GM20431 (cell line): Measurements from ENCODE around the gene PNLIPRP2.

Experiments used
- in situ Hi-C: fragments of 300-500 bp; cut with MseI, MboI; formaldehyde crosslinking; loops from one replicate; pipeline ENCODE4 v1.15.0; 2020; ENCODE audit warnings: low sequenced_read_pairs; ENCODE audit not compliant: unreplicated experiment

PNLIPRP2 gene

GRCh38 chr10:116648903-116649302, 28.1 kb downstream of the PNLIPRP2 start:
- in situ Hi-C loops: no loop called here

GRCh38 chr10:116653885-116654284, 33.1 kb downstream of the PNLIPRP2 start:
- in situ Hi-C loops: no loop called here

DNA sequence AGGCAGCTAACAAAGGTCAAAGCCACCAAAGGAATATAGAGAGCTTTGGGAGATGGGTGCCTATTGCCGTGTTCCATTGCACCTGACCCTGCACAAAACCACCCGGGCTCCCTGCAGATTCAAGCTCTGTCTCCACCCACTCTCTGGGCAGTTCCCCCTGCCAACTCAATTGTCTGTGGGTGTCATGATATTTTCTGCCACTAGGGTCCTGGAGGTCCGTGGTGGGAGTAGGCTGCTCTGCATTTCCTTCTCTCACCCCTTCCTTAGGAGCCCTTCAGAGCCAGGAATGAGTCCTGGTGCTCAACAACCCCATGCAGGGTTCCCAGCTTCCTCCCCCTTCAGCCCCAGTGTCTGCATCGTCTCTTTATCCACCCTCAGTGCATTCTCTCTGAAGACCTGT, 34.1 kb downstream of the PNLIPRP2 start:
- in situ Hi-C loops: no loop called here

DNA sequence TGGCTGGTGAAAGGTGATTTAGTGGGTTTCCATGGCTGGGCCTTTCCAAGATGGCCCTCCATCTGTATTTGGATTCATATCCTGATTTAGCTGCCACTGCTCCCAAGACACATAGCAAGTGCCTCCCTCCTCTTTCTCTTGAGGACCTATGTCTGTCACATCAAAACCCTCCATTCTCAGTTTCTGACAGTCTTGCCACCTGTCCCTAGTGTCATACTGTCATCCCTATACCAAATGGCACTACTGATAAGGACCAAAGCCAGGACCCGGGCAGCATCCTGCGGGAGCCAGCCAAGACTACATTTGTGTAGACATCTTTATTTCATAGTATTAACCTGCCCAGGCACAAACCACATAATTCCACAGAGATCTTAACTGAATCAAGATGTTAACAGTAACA, 34.8 kb downstream of the PNLIPRP2 start:
- in situ Hi-C loops: no loop called here

DNA sequence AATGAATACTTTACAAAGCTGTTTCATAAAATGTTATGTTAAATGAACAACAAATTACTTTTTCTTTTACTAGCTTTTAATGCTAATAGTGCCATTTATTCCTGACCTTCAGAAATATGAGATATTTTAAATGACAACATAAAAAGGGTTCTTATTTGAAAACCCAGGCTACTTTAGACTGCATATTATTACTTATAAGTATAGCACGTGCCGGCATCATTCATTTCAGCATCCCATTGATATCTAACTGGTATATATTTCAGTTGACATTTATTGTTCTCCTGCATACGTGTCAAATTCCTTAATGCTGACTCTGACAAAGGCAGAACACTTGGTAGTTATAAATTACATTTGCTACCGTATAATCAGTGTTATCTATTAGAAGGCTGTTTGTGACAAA, 35.3 kb downstream of the PNLIPRP2 start:
- in situ Hi-C loops: no loop called here

- in situ Hi-C loops: no loop called here
These were observed 37.3 kb downstream of the PNLIPRP2 start for GRCh38 chr10:116657863-116658551.

GRCh38 chr10:116659049-116659670, 38.4 kb downstream of the PNLIPRP2 start:
- in situ Hi-C loops: no loop called here

DNA sequence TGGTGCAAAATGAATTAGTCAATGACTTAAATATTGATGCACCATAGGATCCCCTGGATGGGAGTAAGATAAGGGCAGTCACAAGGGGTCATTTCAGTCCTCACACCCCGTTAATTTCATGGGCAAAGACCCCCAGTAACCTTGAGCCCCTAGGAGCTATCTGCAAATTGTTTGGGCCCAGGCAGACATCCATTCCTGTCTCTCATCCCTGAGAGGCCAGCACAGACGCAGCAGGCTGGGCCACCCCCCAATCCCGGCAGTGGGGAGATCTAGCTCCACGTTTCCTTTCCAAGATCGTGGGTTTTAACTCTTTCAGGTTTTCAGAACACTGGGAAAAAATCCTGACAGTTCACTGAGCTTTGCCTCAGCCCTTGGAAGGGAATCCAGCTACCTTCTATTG, 40.1 kb downstream of the PNLIPRP2 start:
- in situ Hi-C loops: no loop called here

DNA sequence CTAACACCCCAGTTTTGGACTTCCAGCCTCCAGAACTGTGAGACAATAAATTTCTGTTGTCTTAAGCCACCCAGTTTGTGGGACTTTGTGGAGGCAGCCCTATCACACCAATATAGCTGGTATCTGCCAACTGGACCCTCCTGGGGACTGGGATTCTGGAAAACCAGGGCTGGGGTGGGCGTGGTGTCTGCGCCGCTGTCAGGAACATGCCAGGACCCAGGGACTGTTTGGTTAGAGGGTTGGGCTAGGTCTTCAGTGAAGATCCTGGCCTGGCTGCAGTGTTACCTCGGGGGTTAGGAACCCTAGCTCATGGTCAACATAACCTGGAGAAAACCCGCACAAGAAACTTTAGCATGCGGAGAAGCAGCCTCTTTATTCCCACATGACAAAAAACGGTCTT, 42.6 kb downstream of the PNLIPRP2 start:
- in situ Hi-C loops: no loop called here

DNA sequence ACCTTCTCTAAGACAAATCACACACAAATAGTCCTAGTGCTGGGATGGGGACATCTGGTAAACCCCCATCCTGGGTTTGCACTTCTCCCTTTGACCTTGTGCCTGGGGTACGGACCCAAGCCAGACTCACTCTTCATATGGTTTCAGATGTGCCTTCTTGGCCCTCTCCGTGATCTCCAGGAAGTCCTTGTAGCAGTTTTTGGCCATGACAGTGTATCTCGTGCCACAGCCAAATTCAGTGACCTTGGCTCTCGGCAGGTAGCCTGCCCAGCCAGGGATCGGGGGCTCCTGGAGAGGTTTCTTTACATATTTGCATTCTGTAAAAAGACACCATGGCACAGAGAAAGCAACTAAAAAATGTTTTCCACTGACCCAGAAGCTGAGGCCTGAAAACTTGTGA, 43.9 kb downstream of the PNLIPRP2 start:
- in situ Hi-C loops: no loop called here

GRCh38 chr10:116665541-116666125, 44.9 kb downstream of the PNLIPRP2 start:
- in situ Hi-C loops: no loop called here

GRCh38 chr10:116667484-116667883, 46.7 kb downstream of the PNLIPRP2 start:
- in situ Hi-C loops: no loop called here

- in situ Hi-C loops: no loop called here
These were observed 47.3 kb downstream of the PNLIPRP2 start for GRCh38 chr10:116668018-116668417.

GRCh38 chr10:116668446-116668845, 47.7 kb downstream of the PNLIPRP2 start:
- in situ Hi-C loops: no loop called here

- in situ Hi-C loops: no loop called here
These were observed 48.3 kb downstream of the PNLIPRP2 start for GRCh38 chr10:116669080-116669479.

- in situ Hi-C loops: no loop called here
These were observed 49.3 kb downstream of the PNLIPRP2 start for GRCh38 chr10:116669832-116670644.

- in situ Hi-C loops: no loop called here
These were observed 50.0 kb downstream of the PNLIPRP2 start for GRCh38 chr10:116670706-116671105.

DNA sequence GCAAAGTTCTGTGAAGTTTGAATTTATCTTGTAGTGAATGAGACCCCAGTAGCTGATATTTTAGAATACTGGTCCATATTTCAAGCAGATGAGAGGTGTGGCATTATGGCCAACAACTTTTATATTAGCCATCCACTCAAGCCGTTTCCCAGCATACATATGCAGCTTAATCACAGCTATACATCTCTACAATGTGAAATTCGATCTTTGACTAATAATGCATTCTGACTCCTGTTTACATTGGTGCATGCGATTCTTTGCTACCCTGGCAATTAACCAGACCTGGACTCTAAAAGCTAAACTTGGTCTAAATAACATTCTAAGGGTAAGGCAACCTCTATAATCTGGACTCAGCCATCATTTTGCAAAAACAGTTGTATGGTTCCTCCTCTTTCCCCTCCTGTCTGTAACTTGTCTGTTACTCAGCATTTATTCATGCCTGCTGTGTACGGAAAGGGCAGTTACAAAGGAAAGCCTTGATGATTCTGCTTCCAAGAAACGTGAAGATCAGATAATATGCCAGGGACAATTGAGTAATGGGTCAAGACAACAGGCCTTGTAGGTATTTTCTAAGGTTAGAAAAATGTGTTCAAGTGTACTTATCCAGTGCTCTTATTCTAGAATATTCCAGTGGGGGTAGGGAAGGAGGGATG, 50.6 kb downstream of the PNLIPRP2 start:
- in situ Hi-C loops: no loop called here

- in situ Hi-C loops: no loop called here
These were observed 52.1 kb downstream of the PNLIPRP2 start for GRCh38 chr10:116672891-116673290.

- in situ Hi-C loops: no loop called here
These were observed 53.1 kb downstream of the PNLIPRP2 start for GRCh38 chr10:116673866-116674265.
